Neuron (in vitro differentiated cells): ENCODE measurements around the gene CCDC91.

Source experiments
- H2AFZ ChIP-seq: one replicate; pipeline ENCODE4 v1.6.1; 2013; ENCODE audit warnings: low read depth, mild to moderate bottlenecking, inconsistent platforms, low read length, moderate library complexity
- H3K27me3 ChIP-seq: one replicate; pipeline ENCODE4 v1.6.1; 2013; ENCODE audit warnings: low read length; ENCODE audit not compliant: insufficient read depth
- H3K36me3 ChIP-seq: one replicate; pipeline ENCODE4 v1.6.1; 2013; ENCODE audit warnings: low read length; ENCODE audit not compliant: insufficient read depth
- H3K4me1 ChIP-seq: one replicate; pipeline ENCODE4 v1.6.1; 2013; ENCODE audit warnings: low read length; ENCODE audit not compliant: insufficient read depth
- H3K4me3 ChIP-seq: 2 replicates; pipeline ENCODE4 v1.5.1; 2013; ENCODE audit warnings: mild to moderate bottlenecking, low read length, moderate library complexity
- H3K9me3 ChIP-seq: one replicate; pipeline ENCODE4 v1.6.1; 2013; ENCODE audit warnings: low read length

Gene CCDC91, protein sequence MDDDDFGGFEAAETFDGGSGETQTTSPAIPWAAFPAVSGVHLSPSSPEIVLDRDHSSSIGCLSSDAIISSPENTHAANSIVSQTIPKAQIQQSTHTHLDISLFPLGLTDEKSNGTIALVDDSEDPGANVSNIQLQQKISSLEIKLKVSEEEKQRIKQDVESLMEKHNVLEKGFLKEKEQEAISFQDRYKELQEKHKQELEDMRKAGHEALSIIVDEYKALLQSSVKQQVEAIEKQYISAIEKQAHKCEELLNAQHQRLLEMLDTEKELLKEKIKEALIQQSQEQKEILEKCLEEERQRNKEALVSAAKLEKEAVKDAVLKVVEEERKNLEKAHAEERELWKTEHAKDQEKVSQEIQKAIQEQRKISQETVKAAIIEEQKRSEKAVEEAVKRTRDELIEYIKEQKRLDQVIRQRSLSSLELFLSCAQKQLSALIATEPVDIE

DNA sequence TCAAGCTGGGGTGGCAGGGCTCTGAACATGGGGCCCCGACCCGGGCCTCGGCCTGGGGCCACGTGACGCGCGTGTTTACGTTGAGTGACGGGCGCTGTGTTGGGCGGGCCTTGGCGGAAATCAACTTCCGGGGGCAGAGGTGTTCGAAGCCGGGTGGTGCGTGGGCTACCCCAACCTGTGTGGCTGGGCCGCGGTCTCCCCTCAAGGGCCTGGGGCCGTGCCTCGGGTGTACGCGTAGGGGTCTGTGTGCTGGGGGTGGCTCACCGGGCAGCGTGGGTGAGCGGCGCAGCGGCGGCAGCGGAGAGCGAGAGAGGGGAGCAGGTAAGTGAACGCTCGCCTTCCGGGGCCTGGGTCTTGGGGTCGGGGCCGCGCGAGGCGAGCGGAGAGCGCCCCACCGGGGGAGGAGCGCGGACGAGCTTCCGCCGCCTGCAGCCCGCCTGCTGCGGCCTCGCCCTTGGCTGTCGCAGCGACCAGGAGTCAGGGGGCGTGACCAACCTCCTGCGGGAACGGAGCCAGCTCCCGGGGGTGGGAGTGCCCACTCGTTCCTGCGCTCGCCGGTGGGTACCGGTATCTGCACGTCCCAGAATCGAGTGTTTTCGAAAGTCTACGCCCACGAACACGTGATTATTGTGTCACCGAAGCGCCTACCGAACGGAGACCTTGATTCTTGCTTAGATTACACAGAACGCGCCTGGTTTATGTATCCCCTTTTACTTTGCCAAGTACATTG lies at the start of gene CCDC91:
Gene CCDC91, plus strand, starts transcription at position 136 of the 730 bp plus-strand sequence. CDS start 66,760 bp downstream, outside the sequence.
- peaks cover 8% of the 10 kb centered on the region for H3K4me1 ChIP-seq
- H3K9me3 ChIP-seq, result no peaks in the 10 kb centered on the region
- H3K27me3 ChIP-seq, result no peaks in the 10 kb centered on the region
- H3K4me3 ChIP-seq, result peak within 1 kb of the TSS; percentile 72
- H2AFZ ChIP-seq, result peak within 1 kb of the TSS; percentile 85
- H3K36me3 ChIP-seq, result no peaks in the 10 kb centered on the region

GRCh38 chr12:28144059-28144458 lies 46.2 kb upstream of the CCDC91 start:
- no peaks in the 10 kb centered on the region for H3K9me3 ChIP-seq
- H3K27me3 ChIP-seq, result no peaks in the 10 kb centered on the region
- H3K36me3 ChIP-seq, result no peaks in the 10 kb centered on the region
- H3K4me3 ChIP-seq, result no peak overlapping the region
- H2AFZ ChIP-seq, result no peak overlapping the region
- H3K4me1 ChIP-seq, result no peaks in the 10 kb centered on the region

GRCh38 chr12:28144532-28144931 lies 45.7 kb upstream of the CCDC91 start:
- H3K4me3 ChIP-seq, result no peak overlapping the region
- no peaks in the 10 kb centered on the region for H3K27me3 ChIP-seq
- no peaks in the 10 kb centered on the region for H3K4me1 ChIP-seq
- no peaks in the 10 kb centered on the region for H3K36me3 ChIP-seq
- no peak overlapping the region for H2AFZ ChIP-seq
- no peaks in the 10 kb centered on the region for H3K9me3 ChIP-seq

GRCh38 chr12:28145216-28145615 lies 45.0 kb upstream of the CCDC91 start:
- Histone ChIP-seq H2AFZ (no peak overlapping the region), H3K9me3 (no peaks in the 10 kb centered on the region), H3K36me3 (no peaks in the 10 kb centered on the region), H3K4me1 (no peaks in the 10 kb centered on the region), H3K4me3 (no peak overlapping the region), H3K27me3 (no peaks in the 10 kb centered on the region)

GRCh38 chr12:28149279-28149678 lies 41.0 kb upstream of the CCDC91 start:
- no peaks in the 10 kb centered on the region for H3K27me3 ChIP-seq
- H3K4me3 ChIP-seq, result no peak overlapping the region
- H2AFZ ChIP-seq, result no peak overlapping the region
- H3K9me3 ChIP-seq, result no peaks in the 10 kb centered on the region
- no peaks in the 10 kb centered on the region for H3K36me3 ChIP-seq
- no peaks in the 10 kb centered on the region for H3K4me1 ChIP-seq

DNA sequence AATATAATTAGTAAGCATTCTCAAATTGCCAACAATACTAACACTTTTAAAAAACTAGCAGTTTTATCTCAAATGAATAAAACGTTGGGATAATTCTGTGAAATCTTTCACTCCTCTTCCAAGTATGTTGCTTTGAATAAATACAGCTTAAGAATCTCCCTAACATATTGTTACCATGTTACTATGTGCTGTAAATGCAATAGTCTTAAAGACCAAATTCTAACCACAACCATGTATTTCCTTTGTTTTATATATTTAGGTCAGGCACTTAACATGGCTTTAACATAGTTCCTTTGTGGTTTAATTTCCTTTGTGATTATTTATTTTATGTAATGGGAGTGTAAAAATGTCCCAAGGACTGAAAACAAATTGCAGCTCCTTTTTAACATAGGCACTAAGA lies 33.9 kb upstream of the CCDC91 start:
- Histone ChIP-seq H3K9me3 (no peaks in the 10 kb centered on the region), H2AFZ (no peak overlapping the region)

DNA sequence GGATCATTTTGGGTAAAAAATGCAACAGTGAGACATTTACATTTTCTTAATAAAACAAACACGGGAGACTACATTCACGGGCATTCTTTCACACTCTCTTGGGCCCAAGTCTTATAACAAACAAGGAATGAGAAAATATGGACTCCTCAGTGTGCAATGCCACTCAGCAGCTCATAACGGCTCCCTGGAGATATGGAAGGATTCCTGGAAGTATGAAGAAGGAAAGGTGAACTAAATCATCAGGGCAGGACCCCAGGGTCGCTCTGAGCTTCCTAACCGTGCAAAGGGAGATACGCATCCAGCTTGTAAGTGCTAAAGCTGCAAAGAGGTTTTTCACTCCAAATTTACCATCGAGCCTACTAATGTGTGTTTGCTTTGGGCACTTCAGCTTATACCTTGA lies 33.5 kb upstream of the CCDC91 start:
- Histone ChIP-seq H3K27me3 (no peaks in the 10 kb centered on the region), H2AFZ (no peak overlapping the region)

More for the DNA sequence above, 33.9 kb upstream of the CCDC91 start:
- no peaks in the 10 kb centered on the region for H3K27me3 ChIP-seq
- no peaks in the 10 kb centered on the region for H3K4me1 ChIP-seq
- no peak overlapping the region for H3K4me3 ChIP-seq
- no peaks in the 10 kb centered on the region for H3K36me3 ChIP-seq

GRCh38 chr12:28158353-28158752 lies 31.9 kb upstream of the CCDC91 start:
- Histone ChIP-seq H3K4me3 (no peak overlapping the region), H2AFZ (no peak overlapping the region), H3K9me3 (no peaks in the 10 kb centered on the region), H3K4me1 (no peaks in the 10 kb centered on the region), H3K36me3 (no peaks in the 10 kb centered on the region), H3K27me3 (no peaks in the 10 kb centered on the region)

More for the DNA sequence above, 33.5 kb upstream of the CCDC91 start:
- Histone ChIP-seq H3K4me3 (no peak overlapping the region), H3K4me1 (no peaks in the 10 kb centered on the region), H3K9me3 (no peaks in the 10 kb centered on the region), H3K36me3 (no peaks in the 10 kb centered on the region)

- no peak overlapping the region for H3K4me3 ChIP-seq
- H3K27me3 ChIP-seq, result no peaks in the 10 kb centered on the region
- H3K4me1 ChIP-seq, result no peaks in the 10 kb centered on the region
Measured at GRCh38 chr12:28159688-28160087, 30.6 kb upstream of the CCDC91 start.

GRCh38 chr12:28161697-28162096 lies 28.6 kb upstream of the CCDC91 start:
- H3K4me1 ChIP-seq, result no peaks in the 10 kb centered on the region
- H3K9me3 ChIP-seq, result no peaks in the 10 kb centered on the region
- no peak overlapping the region for H2AFZ ChIP-seq
- H3K27me3 ChIP-seq, result no peaks in the 10 kb centered on the region
- H3K36me3 ChIP-seq, result no peaks in the 10 kb centered on the region
- no peak overlapping the region for H3K4me3 ChIP-seq

More at GRCh38 chr12:28159688-28160087, 30.6 kb upstream of the CCDC91 start:
- H2AFZ ChIP-seq, result no peak overlapping the region
- H3K9me3 ChIP-seq, result no peaks in the 10 kb centered on the region
- H3K36me3 ChIP-seq, result no peaks in the 10 kb centered on the region

GRCh38 chr12:28162697-28163096 lies 27.6 kb upstream of the CCDC91 start:
- Histone ChIP-seq H3K36me3 (no peaks in the 10 kb centered on the region), H3K4me3 (no peak overlapping the region), H3K4me1 (no peaks in the 10 kb centered on the region), H3K27me3 (no peaks in the 10 kb centered on the region), H2AFZ (no peak overlapping the region), H3K9me3 (no peaks in the 10 kb centered on the region)

DNA sequence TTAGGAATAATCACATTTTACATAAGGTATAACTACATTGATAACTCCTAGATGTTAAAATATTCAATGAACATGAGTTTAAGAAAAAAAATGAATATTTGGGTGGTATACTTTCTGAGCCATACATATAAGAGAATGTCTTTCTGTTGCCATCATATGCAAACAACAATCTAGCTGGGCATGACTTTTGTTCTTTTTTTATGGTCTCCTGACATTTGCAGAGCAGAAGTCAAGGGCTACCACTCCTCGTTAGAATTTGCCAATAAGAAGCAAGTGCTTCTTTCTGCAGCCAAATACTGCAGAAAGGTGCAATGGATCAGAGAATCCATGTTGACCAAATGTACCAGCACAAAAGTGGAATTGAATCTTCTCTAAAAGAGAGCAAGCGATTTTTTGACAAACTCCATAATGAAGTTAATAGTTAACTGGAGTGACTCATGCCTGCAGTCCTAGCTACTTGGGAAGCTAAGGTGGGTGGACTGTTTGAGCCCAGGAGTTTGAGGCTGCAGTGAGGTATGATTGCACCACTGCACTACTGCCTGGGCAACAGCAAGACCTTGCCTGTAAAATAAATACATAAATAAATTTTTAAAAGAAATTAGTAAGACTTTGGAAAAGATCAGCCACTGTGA lies 25.5 kb upstream of the CCDC91 start:
- Histone ChIP-seq H3K4me1 (no peaks in the 10 kb centered on the region), H3K4me3 (no peak overlapping the region), H3K9me3 (no peaks in the 10 kb centered on the region), H3K36me3 (no peaks in the 10 kb centered on the region), H3K27me3 (no peaks in the 10 kb centered on the region), H2AFZ (no peak overlapping the region)

DNA sequence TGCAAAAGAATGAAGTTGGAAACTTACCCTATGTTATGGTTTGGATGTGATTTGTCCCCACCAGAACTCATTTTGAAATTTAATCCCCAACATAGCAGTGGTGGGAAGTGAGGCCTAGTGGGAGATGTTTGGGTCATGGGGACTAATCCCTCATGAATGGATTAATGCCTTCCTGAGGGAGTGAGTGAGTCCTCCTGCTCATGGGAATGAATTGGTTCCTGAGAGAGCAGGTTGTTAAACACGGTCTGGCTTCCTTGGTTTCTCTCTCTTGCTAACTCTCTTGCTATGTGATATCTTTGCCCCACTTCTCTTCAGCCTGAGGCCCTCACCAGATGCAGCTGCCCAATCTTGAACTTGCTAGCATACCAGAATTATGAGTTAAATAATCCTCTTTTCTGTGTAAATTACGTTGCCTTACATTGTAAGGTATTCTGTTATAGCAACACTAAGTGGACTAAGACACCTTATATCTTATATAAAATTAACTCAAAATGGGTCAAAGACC lies 22.2 kb upstream of the CCDC91 start:
- Histone ChIP-seq H3K36me3 (no peaks in the 10 kb centered on the region), H3K4me1 (no peaks in the 10 kb centered on the region), H2AFZ (no peak overlapping the region), H3K4me3 (no peak overlapping the region), H3K27me3 (no peaks in the 10 kb centered on the region), H3K9me3 (no peaks in the 10 kb centered on the region)
